ENCODE results near the gene TADA3. TPM values are rescaled to one million over a fixed set of nuclear protein-coding genes. Genes with fewer than 3 reads are reported as not detected.

Gene TADA3
- total RNA-seq, 1 experiment from 2014 or later, result 49.2 TPM

DNA sequence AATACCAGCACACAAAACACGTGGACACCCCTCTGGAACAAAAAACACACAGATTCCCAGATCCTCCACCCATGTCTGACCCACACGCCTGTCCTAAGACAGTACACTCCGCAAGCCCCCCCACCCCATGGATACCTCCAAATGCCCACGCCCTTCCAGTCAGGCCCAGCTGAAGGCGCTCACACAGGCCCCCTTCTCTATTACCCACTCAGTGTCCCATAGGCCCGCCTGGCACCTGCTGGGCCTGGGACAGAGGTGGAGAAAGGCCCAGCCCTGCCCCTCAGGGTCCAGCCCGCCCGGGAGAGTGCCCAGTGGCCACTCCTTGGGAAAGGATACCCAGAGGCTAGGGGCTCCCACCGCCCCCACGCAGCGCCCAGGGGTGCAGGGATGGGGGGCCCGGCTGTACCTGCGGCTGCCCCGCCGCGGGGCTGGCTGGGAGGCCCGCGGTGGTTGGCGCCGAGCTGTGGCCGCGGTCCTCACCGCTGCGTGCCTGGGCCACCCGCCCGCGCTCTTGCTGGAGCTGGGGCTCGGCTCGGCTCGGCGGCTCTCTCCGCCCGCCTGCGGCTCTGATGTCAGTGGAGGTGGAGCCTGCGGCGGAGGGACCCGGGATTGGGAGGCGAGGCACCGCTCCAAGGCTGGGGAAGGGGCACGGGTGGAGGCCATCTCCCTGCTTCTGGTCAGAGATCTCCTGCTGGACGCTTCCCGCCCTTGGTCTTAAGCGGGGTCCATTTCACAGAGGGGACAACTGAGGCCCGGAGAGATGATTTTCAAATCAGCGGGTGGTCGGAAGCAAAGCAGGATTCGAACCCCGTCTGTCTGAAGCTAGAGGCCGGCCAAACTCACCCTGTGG is 22.6 kb downstream of the TADA3 start, which contains the start of gene CAMK1:
Gene CAMK1, minus strand, starts transcription at position 522 of the 850 bp plus-strand sequence. CDS start 2,198 bp downstream, outside the sequence.
- peak within 1 kb of the TSS; percentile 0 for H3K27ac Mint-ChIP-seq (ENCODE audit: unreplicated experiment)
- DNase-seq, result peak; percentile 69 to 77
- TF ChIP-seq, protein P1, sequence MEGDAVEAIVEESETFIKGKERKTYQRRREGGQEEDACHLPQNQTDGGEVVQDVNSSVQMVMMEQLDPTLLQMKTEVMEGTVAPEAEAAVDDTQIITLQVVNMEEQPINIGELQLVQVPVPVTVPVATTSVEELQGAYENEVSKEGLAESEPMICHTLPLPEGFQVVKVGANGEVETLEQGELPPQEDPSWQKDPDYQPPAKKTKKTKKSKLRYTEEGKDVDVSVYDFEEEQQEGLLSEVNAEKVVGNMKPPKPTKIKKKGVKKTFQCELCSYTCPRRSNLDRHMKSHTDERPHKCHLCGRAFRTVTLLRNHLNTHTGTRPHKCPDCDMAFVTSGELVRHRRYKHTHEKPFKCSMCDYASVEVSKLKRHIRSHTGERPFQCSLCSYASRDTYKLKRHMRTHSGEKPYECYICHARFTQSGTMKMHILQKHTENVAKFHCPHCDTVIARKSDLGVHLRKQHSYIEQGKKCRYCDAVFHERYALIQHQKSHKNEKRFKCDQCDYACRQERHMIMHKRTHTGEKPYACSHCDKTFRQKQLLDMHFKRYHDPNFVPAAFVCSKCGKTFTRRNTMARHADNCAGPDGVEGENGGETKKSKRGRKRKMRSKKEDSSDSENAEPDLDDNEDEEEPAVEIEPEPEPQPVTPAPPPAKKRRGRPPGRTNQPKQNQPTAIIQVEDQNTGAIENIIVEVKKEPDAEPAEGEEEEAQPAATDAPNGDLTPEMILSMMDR (IDR thresholded peaks at IDR 0.05; ENCODE audit: insufficient read depth in 1 of 2, low read depth in 1 of 2, low read length in 1 of 2, severe bottlenecking in 1 of 2, unreplicated experiment in 1 of 2), result no peak
- BruUV-seq (replicated peaks), result no TSS peak
- CTCF ChIA-PET, result no interaction called here
- no peaks in the 10 kb centered on the region for H3K27me3 ChIP-seq (replicated peaks; ENCODE audit: control insufficient read depth, insufficient read depth, low read length)
- H3K4me3 Mint-ChIP-seq (ENCODE audit: unreplicated experiment), result peak within 1 kb of the TSS; percentile 61
- H3K36me3 ChIP-seq (ENCODE audit: control insufficient read depth, insufficient read depth, low read length), result no peaks in the 10 kb centered on the region; the same call in 1 of the 2 replicates
- POLR2A ChIA-PET, result interaction anchor here (0.5 kb wide), 1 partner anchor 210 kb away, joined by 4 read pairs; no protein-coding TSS in a partner anchor
- no peaks in the 10 kb centered on the region for H3K9me3 Mint-ChIP-seq (ENCODE audit: unreplicated experiment)
- H3K9me3 ChIP-seq, result no peaks in the 10 kb centered on the region
- no peaks in the 10 kb centered on the region for H3K27me3 Mint-ChIP-seq (ENCODE audit: insufficient read depth, unreplicated experiment)
- intact Hi-C loops (cut with micrococcal nuclease; ENCODE audit: unreplicated experiment), result loop anchor here (2.0 kb wide), 1 partner anchor 21 kb away; the partner anchor contains the start of gene OGG1
- peak within 1 kb of the TSS; percentile 62 for H3K4me3 ChIP-seq (ENCODE audit: low read depth, low read length)
- peaks cover 8% of the 10 kb centered on the region for H3K4me1 ChIP-seq
- H3K36me3 Mint-ChIP-seq (ENCODE audit: insufficient read depth, unreplicated experiment), result peaks cover 11% of the 10 kb centered on the region
- peaks cover 7% of the 10 kb centered on the region for H3K4me1 Mint-ChIP-seq (ENCODE audit: low read depth, unreplicated experiment)

DNA sequence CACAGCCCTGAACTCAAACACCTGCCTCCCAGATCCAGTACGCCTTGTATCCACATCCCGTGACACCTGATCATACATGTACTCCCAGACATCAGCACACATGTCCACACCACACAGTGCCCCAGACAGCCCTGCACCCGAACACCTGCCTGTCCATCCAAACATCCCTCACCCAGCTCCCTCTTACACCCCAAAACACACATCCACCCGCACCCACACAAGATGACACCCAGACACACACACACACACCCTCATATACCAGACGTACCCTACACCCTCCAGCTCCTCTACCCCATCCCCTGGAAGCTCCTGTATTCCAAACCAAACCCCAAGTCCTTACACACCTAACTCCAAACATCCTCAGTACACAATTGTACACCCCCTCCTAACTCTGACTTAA is 23.3 kb downstream of the TADA3 start:
- Mint-ChIP-seq H3K9me3 (ENCODE audit: unreplicated experiment) (no peaks in the 10 kb centered on the region), H3K27me3 (ENCODE audit: insufficient read depth, unreplicated experiment) (no peaks in the 10 kb centered on the region), H3K4me1 (ENCODE audit: low read depth, unreplicated experiment) (peaks cover 7% of the 10 kb centered on the region), H3K4me3 (ENCODE audit: unreplicated experiment) (peak overlapping the region; percentile 61), H3K36me3 (ENCODE audit: insufficient read depth, unreplicated experiment) (peaks cover 11% of the 10 kb centered on the region), H3K27ac (ENCODE audit: unreplicated experiment) (peak overlapping the region; percentile 0)
- Histone ChIP-seq H3K4me1 (peaks cover 8% of the 10 kb centered on the region), H3K27me3 (replicated peaks; ENCODE audit: control insufficient read depth, insufficient read depth, low read length) (no peaks in the 10 kb centered on the region), H3K36me3 (ENCODE audit: control insufficient read depth, insufficient read depth, low read length) (no peaks in the 10 kb centered on the region; the same call in 1 of the 2 replicates), H3K9me3 (no peaks in the 10 kb centered on the region), H3K4me3 (ENCODE audit: low read depth, low read length) (peak overlapping the region; percentile 62)
- TF ChIP-seq, protein P1 (IDR thresholded peaks at IDR 0.05; ENCODE audit: insufficient read depth in 1 of 2, low read depth in 1 of 2, low read length in 1 of 2, severe bottlenecking in 1 of 2, unreplicated experiment in 1 of 2), result no peak
- intact Hi-C loops (cut with micrococcal nuclease; ENCODE audit: unreplicated experiment), result no loop called here
- ChIA-PET POLR2A (interaction anchor here (0.5 to 0.6 kb wide), 2 partner anchors 20 to 211 kb away, joined by 3 to 4 read pairs; no protein-coding TSS in a partner anchor), CTCF (no interaction called here)
- BruUV-seq (replicated peaks), result no TSS peak
- no peak for DNase-seq

DNA sequence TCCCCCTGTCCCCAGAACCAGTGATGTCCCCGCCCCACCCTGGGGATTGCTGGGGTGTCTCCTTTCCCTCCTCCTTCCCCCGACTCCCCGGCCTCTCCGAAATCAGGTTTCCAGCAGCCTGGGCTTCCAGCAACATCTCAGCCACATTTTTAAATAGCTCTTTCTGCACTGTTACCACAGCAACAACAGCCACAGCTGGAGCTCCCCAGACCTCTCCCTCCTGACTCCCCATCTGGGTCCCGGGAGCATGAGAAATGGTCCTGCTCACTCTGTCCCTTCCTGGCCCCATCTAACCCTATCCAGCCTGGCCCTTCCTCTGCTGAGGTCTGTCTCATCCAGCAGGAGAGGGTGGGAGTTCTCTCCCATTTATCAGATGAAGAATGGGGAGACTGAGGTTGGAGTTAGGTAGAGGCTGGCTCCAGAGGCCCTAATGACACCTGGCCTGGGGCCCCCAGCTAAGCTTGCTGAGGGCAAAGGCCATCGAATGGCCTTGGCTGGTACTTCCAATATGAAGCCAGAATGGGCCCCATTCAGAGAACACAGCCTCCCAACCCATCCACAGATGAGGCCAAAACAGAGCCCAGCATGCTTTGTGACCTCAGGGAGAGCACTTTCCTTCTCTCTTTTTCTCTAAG is 24.0 kb downstream of the TADA3 start:
- H3K4me3 Mint-ChIP-seq (ENCODE audit: unreplicated experiment), result no peak overlapping the region
- H3K9me3 ChIP-seq, result no peaks in the 10 kb centered on the region
- H3K27me3 ChIP-seq (replicated peaks; ENCODE audit: control insufficient read depth, insufficient read depth, low read length), result no peaks in the 10 kb centered on the region
- TF ChIP-seq, protein P1 (IDR thresholded peaks at IDR 0.05; ENCODE audit: insufficient read depth in 1 of 2, low read depth in 1 of 2, low read length in 1 of 2, severe bottlenecking in 1 of 2, unreplicated experiment in 1 of 2), result no peak
- peaks cover 8% of the 10 kb centered on the region for H3K4me1 ChIP-seq
- H3K27me3 Mint-ChIP-seq (ENCODE audit: insufficient read depth, unreplicated experiment), result no peaks in the 10 kb centered on the region
- no peaks in the 10 kb centered on the region; the same call in 1 of the 2 replicates for H3K36me3 ChIP-seq (ENCODE audit: control insufficient read depth, insufficient read depth, low read length)
- peaks cover 11% of the 10 kb centered on the region for H3K36me3 Mint-ChIP-seq (ENCODE audit: insufficient read depth, unreplicated experiment)
- no peak for DNase-seq
- no peak overlapping the region for H3K4me3 ChIP-seq (ENCODE audit: low read depth, low read length)
- ChIA-PET POLR2A (no interaction called here), CTCF (no interaction called here)
- no peak overlapping the region for H3K27ac Mint-ChIP-seq (ENCODE audit: unreplicated experiment)
- peaks cover 7% of the 10 kb centered on the region for H3K4me1 Mint-ChIP-seq (ENCODE audit: low read depth, unreplicated experiment)
- intact Hi-C loops (cut with micrococcal nuclease; ENCODE audit: unreplicated experiment), result no loop called here
- BruUV-seq (replicated peaks), result no TSS peak
- H3K9me3 Mint-ChIP-seq (ENCODE audit: unreplicated experiment), result no peaks in the 10 kb centered on the region
